Endothelial cell of umbilical vein (primary cell): ENCODE measurements around the gene C1orf105.

Experiments used
- CTCF ChIP-seq, 2 donors: IDR thresholded peaks; 1 replicate in 1 of 2; 2 replicates in 1 of 2; pipeline ENCODE4 v1.5.1; 2011; ENCODE audit warnings: low read length in 2 of 2, mild to moderate bottlenecking in 2 of 2, moderate library complexity in 2 of 2, control low read depth in 1 of 2, inconsistent platforms in 1 of 2, low read depth in 1 of 2; ENCODE audit not compliant: insufficient read depth in 1 of 2; ENCODE audit errors: extremely low read depth in 1 of 2
- EZH2 ChIP-seq: IDR thresholded peaks from 2 replicates; pipeline ENCODE4 v1.6.1; 2012; ENCODE audit warnings: borderline replicate concordance, low read depth, mild to moderate bottlenecking, moderate library complexity, low read length, inconsistent platforms; ENCODE audit not compliant: severe bottlenecking
- GATA2 ChIP-seq: IDR thresholded peaks from 2 replicates; pipeline ENCODE4 v1.7.0; 2011; ENCODE audit warnings: low read depth, mild to moderate bottlenecking, moderate library complexity, mixed read lengths, low read length; ENCODE audit not compliant: insufficient read length, insufficient read depth
- MAX ChIP-seq: IDR thresholded peaks from 2 replicates; pipeline ENCODE4 v1.6.1; 2011; ENCODE audit not compliant: insufficient read depth, insufficient read length
- POLR2A ChIP-seq: IDR thresholded peaks from 2 replicates; pipeline ENCODE4 v1.6.1; 2012; ENCODE audit warnings: low read depth, mild to moderate bottlenecking, control low read depth, low read length
- POLR2AphosphoS5 ChIP-seq: IDR thresholded peaks from 2 replicates; pipeline ENCODE4 v1.6.1; 2012; ENCODE audit warnings: low read depth, mild to moderate bottlenecking, control low read depth, low read length, moderate library complexity; ENCODE audit not compliant: insufficient read depth

DNA sequence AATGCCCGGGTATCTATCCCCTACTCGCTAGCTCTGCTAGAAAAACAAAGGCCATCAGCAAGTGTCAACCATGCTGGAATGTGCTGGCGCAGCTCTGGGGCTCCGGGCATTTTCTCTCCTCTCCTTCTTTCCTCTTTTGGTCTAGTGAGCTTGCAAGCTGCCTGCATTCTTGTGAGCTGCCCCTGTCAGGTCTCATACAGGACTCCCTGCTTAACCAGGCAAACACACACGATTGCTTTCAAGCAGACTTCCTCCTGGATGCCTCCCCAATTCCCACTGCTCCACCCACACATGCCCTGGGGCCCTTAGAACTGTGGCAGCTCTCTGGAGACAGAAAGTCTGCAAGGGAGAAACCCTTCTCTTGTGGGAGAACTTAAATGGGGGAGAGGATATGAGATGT is 76.7 kb downstream of the C1orf105 start:
- TF ChIP-seq POLR2A (no peak), POLR2AphosphoS5 (no peak), CTCF (IDR thresholded peaks at IDR 0.05; ENCODE audit: extremely low read depth in 1 of 2, insufficient read depth in 1 of 2, low read depth in 1 of 2, low read length in 2 of 2) (no peak), MAX (no peak), EZH2 (no peak), GATA2 (no peak)
